ENCODE data around the gene TM4SF20.

GRCh38 chr2:227337442-227337841 lies 41.7 kb downstream of the TM4SF20 start:
- no peak for TF ChIP-seq CTCF (conservative IDR thresholded peaks at IDR 0.05; ENCODE audit: low read length)
- TF ChIP-seq EZH2phosphoT487 (IDR thresholded peaks at IDR 0.05; ENCODE audit: borderline replicate concordance, low read depth, low read length), result no peak

Measured in OCI-LY7 (cell line).